SHP77 (cell line): Measurements from ENCODE around the gene PCDH7.
A peak's percentile ranks its signal among the peaks of the same experiment; 100 is the strongest.

Source experiments
- DNase-seq, 2 experiments: peaks; one replicate each; lab custom pipeline; 2025; lab: John Stamatoyannopoulos, UW

Gene PCDH7, protein sequence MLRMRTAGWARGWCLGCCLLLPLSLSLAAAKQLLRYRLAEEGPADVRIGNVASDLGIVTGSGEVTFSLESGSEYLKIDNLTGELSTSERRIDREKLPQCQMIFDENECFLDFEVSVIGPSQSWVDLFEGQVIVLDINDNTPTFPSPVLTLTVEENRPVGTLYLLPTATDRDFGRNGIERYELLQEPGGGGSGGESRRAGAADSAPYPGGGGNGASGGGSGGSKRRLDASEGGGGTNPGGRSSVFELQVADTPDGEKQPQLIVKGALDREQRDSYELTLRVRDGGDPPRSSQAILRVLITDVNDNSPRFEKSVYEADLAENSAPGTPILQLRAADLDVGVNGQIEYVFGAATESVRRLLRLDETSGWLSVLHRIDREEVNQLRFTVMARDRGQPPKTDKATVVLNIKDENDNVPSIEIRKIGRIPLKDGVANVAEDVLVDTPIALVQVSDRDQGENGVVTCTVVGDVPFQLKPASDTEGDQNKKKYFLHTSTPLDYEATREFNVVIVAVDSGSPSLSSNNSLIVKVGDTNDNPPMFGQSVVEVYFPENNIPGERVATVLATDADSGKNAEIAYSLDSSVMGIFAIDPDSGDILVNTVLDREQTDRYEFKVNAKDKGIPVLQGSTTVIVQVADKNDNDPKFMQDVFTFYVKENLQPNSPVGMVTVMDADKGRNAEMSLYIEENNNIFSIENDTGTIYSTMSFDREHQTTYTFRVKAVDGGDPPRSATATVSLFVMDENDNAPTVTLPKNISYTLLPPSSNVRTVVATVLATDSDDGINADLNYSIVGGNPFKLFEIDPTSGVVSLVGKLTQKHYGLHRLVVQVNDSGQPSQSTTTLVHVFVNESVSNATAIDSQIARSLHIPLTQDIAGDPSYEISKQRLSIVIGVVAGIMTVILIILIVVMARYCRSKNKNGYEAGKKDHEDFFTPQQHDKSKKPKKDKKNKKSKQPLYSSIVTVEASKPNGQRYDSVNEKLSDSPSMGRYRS (N-terminal part only)

DNA sequence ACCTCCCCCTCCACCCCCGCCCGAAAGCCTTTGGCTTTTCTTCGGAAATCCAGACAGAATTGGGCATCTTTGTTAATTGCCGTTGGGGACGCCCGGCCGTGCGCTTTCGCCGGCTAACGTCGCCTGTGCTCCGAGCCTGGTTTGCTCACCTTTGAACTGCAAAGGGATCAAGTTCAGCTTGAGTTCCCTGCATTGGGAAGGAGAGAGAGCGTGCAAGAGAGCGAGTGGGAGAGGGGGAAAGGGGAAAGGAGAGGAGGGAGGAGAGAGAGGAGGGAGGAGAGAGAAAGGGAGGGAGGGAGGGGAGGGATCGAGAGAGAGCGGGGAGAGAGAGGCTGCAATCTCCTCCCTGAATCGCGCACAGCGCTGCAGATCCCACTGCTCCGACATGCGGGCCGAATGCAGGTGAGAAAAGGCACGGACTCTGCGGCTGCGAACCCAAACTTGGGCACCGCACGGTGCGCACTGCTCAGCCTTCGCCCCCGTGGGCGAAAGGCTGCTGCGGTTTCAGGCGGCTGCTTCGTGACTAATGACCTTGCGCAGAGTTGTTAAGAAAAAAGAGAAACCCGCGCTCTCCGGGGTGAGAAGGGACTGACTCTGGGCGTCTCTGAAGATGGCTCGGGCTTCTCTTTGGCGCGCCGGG lies at the start of gene PCDH7:
PCDH7 (plus strand) TSS at position 349 of the 640 bp plus-strand sequence. CDS start 1,054 bp downstream, outside the sequence.
- DNase-seq: no peak

DNA sequence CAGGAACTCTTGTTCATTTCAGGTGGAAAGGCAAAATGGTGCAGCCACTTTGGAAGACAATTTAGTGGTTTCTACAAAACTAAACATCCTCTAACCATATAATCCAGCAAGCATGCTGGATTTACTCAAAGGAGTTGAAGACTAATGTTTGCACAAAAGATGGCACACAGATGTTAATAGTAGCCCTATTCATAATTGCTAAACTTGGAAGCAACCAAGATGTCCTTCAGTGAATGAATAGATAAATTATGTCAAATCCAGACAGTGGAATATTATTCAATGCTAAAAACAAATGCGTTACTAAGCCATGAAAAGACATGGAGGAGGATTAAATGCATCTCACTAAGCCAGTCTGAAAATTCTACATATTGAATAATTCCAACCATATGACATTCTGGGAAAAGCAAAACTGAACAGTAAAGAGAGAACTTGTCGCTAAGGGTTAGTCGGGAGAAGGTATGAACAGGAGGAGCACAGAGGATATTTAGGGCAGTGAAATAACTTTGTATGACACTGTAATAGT lies 48.2 kb upstream of the PCDH7 start:
- DNase-seq: no peak

DNA sequence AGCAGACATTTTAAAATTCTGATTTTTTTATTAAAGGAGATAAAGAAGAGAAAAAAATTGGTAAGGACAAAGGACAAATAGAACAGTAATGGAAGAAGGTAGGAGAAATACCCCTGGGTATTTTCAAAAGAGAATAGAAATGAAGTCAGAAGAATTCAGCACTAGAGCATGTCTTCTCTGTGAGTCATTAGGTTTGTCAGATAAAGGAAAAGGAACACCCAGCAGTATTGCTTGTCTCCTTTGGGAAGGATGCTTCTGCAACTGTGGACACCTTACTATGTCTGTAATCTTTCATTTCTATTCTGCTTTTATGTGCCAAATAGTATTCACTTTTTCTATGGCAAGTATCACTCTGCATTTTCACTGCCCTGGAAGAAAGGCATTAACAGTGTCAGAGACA lies 24.0 kb upstream of the PCDH7 start:
- DNase-seq: no peak

DNA sequence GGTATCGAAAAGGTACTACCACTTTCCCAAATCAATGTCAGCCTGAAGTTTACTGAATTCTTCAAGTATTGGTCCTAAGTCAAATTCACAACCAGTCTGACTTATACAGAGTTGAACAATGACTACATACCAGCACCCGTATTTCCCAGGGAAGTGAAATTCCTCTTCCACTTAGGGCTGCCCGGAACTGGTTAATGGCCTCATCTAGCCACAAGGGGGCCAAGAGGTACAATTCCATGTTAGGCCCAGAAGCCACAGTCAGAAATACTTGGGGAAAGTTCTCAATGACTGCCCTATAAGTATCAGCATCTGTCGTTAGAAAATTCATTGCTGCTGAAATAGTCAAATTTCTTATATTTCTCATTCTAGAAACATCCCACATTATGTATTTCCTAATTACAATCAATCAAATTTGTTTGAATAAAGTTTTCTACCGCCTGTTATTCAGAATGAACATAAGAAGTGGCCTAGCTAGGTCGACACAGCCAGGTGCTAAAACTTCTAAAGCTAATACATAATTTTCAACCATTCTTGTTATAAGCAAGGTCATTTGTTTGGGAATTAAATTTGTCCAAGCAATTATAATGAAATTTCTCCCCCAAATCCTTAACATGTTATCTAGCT lies 5.6 kb upstream of the PCDH7 start:
- peak; percentile 12 to 13 for DNase-seq

DNA sequence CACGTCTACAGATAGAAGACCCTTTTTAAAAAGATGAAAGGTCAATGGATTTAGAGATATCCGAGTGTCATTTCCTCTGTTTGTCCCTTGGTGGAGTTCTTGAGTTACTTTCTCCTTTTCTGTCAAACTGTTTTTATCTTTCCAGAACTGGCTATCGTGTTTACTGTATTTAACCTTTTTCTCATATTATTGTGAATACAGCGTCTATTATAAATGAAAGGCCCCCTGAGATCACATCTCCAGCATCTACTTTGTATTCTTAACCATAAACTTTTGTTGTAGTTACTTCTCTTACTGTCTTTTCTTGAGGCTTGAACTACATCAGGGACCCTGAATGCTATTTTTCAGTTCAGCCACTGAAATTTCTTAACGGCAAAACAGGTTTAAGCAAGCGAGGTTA lies 4.0 kb upstream of the PCDH7 start:
- DNase-seq: no peak

DNA sequence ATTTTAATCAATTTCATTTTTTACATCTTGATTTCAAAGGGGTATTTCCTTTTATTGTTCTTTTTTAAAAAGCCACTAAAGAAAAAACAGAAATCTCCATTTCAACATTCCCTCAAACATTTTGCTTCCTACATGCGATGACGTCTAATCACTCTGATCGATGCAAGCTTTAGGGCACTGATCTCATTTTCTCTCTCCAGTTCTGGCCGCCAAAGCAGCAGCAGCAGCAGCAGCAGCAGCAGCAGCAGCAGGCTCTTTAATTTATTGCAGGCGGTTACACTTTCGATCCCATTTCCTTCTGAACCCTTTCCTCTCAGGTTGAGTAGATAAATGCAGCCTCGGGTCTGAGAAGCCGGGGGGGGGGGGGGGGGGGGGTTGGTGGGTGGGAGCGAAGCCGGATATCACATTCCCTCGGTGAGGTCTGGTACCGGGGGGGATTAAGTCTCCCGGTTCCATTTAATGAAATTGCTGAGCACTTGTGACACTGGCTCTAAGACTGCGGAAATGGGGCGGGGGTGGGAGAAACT lies 3.4 kb upstream of the PCDH7 start:
- peak in 1 of 2 experiments; percentile 15 for DNase-seq

DNA sequence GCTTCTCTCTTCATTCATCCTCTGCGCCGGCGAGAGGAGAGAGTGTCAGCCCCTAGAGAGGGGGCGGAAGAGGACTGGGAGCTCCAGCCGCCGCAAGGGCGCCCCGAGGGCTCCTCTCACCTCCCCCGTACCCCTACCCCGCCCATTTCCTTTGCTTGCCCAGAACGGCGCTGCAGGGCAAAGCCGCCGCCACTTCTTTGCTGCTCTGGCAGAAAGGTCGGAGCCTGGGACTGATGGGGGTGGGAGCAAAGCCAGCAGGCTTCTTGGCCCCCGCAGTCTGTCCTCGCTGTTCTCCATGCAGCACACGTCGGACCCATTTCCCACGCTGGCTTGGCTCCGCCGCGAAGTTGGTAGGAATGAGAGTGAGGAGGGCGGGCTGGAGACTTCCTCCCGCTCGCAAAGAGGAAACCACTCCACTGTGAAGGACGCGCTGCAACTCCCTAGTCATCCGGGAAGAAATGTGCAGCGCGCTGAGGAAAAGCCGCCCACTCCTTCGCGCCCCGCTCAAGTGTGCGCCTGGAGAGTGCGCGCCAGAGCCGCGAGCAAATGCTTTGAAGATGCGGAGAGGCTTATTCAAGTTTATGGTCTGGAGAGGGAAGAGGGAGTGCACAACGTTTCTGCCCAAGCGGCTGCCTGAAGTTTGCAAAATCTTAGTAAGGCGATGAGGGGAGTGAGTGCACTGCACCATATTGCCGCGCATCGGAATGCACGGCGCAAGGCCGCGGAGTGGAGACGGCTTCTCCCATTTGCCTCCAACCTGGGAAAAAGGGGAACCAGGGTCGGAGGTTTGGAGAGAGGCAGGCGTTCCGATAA lies 2.8 kb upstream of the PCDH7 start:
- DNase-seq: peak in 1 of 2 experiments; percentile 40

DNA sequence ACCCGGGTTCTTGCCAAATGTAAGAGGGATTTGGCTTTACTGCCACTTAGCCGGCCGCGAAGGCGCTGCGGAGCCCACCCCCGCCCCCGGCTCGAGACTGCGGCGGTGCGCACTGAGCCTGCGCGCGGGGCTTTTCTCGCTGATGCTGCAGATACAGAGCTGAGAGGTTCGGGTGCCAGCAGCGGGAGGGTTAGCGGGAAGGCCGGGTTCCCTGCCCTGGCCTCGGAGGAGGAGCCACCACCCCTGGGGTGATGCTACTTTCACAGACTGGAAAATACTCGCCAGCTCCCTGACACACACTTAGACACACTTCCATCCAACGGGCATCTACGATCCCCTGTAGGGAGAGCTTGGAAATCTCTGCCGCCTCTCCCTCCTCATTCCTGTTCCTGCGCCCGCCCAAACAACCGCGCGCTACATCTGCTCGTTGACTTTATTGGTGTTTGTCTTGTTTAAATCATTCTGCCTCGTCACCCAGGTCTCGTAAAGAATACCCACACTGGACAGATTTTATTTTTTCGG lies 2.1 kb upstream of the PCDH7 start:
- DNase-seq: peak in 1 of 2 experiments; percentile 22

DNA sequence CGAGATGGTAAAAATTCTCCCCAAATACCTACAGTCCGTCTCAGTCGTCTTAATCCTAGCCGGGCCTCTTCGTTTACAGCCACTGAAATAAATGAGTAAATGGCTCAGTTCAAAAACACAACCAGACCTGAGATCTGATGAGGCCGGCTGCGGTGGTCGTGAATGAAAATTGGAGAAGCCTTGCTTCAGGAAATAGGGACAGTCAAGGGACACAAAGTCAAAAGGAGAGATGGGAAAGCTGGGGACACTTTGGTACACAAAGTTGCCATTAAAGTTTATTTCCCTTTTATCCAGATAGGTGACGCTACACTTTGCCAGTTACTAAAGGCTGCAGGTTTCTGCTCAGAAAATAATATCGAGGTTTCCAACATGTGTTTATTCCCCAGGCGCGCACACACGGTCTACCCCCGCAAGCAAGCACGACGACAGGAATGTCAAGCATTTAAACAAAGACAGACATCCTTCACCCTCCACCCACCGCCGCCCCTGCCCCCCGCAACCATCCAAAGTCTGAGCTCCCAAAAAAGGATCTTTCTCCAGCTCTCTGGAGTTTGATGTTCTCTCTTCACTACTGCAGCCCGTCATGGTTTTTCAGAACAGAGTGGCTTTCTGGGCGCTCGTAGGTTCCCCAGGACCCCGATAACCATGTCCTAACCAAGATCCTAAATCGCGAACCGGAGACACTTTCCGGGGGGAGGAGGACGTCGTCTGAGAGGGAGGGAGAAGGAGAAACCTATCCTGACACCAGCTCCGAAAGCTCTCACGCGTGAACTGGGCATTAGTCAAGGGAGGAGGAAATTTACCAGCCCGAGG lies 1.3 kb upstream of the PCDH7 start:
- DNase-seq: no peak

DNA sequence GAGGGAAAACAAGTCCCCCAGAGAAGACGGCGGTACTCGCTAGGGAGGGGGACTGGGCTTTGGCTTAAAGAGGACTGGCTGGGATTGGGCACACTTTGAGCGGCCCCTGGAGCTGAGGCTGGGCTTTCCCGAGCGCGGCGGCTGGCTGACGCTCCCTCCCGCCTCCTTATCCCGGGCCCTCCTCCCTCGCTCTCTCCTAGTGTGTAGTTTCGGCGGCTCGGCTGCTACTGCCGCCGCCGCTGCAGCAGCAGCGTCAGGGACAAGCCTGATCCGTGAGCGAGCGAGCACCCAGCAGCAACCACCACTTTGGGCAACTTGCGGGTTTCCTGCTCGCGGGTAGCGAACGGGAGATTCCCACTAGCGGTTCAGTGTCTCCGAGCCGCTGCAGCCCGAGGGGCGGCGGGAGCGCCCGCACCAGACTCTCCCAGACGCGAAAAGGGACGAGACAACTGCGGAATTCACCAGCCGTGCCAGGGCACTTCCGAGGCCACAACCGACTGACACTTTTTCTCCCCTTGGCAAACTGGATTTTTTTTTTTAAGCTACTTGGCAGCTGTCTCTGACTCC lies 632 bp upstream of the PCDH7 start:
- DNase-seq: peak; percentile 16 to 21

DNA sequence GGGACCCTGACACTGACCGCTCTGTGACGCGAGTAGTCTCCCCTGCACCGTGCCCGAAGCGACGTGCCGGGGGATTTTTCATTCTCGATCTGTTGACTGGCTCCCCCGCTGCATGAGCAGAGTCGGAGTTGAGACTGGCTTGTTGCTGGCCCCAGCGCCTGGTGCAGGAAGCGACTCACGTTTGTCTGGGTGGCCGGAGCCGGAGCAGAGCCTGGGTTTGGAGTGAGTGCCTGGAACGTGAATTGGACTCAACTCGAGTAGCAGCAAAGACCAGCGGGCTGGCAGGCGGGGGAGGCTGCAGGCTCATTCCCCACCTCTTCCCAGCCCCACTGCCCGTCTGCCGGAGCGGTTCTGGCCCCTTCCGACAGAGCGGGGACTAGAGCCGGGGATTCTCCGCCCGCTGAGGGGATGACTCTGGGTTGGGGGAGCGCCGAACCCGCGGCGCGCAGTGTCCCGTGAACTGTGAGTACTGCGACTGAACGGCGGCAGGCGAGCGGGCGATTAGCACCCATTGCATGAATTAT lies 554 bp downstream of the PCDH7 start:
- no peak for DNase-seq

DNA sequence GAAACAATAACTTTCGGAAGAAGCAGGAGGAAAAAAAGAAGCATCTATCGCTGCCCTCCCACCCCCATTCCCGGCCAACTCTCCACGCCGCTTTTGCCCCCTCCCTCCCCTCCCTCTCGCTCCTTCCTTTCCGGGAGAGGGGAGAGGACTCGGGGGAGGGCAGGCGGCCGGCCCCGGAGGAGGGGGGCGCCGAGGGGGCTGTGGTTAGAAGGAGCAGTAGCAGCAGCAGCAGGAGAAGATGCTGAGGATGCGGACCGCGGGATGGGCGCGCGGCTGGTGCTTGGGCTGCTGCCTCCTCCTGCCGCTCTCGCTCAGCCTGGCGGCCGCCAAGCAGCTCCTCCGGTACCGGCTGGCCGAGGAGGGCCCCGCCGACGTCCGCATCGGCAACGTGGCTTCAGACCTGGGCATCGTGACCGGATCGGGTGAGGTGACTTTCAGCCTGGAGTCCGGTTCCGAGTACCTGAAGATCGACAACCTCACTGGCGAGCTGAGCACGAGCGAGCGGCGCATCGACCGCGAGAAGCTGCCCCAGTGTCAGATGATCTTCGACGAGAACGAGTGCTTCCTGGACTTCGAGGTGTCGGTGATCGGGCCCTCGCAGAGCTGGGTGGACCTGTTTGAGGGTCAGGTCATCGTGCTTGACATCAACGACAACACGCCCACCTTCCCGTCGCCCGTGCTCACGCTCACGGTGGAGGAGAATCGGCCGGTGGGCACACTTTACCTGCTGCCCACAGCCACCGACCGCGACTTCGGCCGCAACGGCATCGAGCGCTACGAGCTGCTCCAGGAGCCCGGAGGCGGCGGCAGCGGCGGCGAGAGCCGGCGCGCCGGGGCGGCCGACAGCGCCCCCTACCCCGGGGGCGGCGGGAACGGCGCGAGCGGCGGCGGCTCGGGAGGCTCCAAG lies 1.3 kb downstream of the PCDH7 start:
- DNase-seq: peak in 1 of 2 experiments; percentile 28

DNA sequence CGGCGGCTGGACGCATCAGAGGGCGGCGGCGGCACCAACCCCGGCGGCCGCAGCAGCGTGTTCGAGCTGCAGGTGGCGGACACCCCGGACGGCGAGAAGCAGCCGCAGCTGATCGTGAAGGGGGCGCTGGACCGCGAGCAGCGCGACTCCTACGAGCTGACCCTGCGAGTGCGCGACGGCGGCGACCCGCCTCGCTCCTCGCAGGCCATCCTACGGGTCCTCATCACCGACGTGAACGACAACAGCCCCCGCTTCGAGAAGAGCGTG lies 1.9 kb downstream of the PCDH7 start:
- DNase-seq: no peak

DNA sequence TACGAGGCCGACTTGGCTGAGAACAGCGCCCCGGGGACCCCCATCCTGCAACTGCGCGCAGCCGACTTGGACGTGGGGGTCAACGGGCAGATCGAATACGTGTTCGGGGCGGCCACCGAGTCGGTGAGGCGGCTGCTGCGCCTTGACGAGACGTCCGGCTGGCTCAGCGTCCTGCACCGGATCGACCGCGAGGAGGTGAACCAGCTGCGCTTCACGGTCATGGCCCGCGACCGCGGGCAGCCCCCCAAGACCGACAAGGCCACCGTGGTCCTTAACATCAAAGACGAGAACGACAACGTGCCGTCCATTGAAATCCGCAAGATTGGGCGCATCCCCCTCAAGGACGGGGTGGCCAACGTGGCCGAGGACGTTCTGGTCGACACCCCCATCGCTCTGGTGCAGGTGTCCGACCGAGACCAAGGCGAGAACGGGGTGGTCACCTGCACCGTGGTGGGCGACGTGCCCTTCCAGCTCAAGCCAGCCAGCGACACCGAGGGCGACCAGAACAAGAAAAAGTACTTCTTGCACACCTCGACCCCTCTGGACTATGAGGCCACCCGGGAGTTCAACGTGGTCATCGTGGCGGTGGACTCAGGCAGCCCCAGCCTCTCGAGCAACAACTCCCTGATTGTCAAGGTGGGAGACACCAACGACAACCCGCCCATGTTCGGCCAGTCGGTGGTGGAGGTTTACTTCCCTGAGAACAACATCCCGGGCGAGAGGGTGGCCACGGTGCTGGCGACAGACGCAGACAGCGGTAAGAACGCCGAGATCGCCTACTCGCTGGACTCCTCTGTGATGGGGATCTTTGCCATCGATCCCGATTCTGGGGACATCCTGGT lies 2.4 kb downstream of the PCDH7 start:
- DNase-seq: no peak

DNA sequence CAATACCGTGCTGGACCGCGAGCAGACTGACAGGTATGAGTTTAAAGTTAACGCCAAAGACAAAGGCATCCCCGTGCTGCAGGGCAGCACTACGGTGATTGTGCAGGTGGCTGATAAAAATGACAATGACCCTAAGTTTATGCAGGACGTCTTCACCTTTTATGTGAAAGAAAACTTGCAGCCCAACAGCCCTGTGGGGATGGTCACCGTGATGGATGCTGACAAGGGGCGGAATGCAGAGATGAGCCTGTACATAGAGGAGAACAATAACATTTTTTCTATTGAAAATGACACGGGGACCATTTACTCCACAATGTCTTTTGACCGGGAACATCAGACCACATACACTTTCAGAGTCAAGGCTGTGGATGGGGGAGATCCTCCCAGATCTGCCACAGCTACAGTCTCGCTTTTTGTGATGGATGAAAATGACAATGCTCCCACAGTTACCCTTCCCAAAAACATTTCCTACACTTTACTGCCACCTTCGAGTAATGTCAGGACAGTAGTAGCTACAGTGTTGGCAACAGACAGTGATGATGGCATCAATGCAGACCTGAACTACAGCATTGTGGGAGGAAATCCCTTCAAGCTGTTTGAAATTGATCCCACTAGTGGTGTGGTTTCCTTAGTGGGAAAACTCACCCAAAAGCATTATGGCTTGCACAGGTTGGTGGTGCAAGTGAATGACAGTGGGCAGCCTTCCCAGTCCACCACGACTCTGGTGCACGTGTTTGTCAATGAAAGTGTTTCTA lies 3.2 kb downstream of the PCDH7 start:
- no peak for DNase-seq

DNA sequence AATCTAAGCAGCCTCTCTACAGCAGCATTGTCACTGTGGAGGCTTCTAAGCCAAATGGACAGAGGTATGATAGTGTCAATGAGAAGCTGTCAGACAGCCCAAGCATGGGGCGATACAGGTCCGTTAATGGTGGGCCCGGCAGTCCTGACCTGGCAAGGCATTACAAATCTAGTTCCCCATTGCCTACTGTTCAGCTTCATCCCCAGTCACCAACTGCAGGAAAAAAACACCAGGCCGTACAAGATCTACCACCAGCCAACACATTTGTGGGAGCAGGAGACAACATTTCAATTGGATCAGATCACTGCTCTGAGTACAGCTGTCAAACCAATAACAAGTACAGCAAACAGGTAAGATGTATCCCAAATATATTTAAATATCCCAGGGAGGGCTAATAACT lies 4.1 kb downstream of the PCDH7 start:
- no peak for DNase-seq
